GM10847 (cell line): ENCODE data around the gene GDI1.

Source experiments
- POLR2A ChIP-seq: IDR thresholded peaks from 2 replicates; pipeline ENCODE4 v1.6.1; 2011; ENCODE audit not compliant: insufficient read length; ENCODE audit errors: extremely low read depth

Gene GDI1

DNA sequence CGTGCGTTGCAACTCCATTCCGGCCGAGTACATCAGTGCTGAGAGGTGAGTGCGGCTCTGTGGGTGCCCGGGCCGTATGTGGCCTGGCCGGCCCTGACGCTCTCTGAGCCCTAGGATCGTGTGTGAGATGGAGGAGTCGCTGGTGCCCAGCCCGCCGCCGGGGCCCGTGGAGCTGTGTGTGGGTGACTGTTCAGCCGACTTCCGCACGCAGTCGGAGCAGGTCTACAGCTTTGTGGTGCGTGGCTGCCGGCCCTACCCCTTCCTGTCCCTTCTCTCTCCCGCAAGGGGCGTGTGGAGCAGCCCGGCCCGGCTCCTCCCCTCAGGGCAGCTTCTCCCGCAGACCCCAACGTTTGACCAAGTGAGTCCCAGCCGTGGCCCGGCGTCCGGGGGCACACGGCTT lies 29.1 kb downstream of the GDI1 start:
- TF ChIP-seq POLR2A, result no peak

DNA sequence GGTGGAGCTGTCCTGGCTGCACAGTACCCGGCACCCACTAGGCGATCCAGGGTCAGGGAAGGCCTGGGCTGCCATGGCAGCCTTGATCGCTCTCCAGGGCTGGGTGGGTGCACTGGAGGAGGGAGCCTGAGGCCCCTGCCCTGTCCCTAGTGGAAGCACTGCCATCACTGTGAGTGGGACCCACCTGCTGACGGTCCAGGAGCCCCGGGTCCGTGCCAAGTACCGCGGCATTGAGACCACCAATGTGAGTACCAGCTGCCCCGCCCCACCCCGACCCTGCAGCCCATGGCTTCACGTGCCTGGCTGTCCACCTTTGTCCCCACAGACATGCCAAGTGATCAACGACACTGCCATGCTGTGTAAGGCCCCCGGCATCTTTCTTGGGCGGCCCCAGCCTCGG lies 30.0 kb downstream of the GDI1 start:
- TF ChIP-seq POLR2A, result no peak

DNA sequence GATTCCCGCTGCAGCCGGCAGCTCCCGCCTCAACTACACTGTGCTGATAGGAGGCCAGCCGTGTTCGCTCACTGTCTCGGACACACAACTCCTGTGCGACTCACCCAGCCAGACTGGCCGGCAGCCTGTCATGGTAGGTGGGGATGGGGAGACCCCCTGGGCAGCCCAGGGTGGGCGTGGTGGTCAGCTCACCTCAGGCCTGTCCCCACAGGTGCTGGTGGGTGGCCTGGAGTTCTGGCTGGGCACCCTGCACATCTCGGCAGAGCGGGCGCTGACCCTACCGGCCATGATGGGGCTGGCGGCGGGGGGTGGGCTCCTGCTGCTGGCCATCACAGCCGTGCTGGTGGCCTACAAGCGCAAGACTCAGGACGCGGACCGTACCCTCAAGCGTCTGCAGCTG lies 30.6 kb downstream of the GDI1 start:
- no peak for TF ChIP-seq POLR2A

DNA sequence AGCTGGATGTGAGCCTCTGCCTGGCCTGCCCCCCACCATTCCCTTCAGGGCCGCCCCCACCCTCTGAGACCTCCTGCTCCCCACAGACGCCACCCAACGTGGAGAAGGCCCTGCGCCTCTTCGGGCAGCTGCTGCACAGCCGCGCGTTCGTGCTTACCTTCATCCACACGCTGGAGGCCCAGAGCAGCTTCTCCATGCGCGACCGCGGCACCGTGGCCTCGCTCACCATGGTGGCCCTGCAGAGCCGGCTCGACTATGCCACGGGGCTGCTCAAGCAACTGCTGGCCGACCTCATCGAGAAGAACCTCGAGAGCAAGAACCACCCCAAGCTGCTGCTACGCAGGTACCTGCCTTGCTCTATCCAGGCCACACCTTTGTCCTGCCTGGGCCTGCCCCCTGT lies 31.3 kb downstream of the GDI1 start:
- TF ChIP-seq POLR2A, result no peak

DNA sequence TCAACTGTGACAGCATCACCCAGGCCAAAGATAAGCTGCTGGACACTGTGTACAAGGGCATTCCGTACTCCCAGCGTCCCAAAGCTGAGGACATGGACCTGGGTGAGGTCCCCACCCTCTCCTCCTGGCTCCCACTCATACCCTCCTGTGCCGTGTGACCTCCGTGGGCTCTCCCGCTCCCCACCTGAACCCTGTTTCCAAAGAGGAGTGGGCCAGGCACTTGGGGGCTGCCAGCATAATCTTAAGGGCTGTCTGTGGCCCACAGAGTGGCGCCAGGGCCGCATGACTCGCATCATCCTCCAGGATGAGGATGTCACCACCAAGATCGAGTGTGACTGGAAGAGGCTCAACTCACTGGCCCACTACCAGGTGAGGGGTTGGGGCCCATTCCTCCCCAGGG lies 32.2 kb downstream of the GDI1 start:
- TF ChIP-seq POLR2A, result no peak

DNA sequence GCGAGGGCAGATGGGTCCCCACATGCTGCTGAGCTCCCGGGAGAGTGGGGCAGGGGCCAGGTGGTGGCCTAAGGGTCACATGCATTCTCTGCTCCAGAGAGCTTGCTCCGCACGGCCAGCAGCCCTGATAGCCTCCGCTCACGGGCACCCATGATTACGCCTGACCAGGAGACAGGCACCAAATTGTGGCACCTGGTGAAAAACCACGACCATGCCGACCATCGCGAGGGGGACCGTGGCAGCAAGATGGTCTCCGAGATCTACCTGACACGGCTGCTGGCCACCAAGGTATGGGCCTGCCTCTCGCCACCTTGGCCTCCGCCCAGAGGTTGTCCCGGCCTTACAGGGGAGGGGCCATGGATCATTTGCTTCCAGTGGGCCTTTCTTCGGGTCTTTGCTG lies 32.9 kb downstream of the GDI1 start:
- TF ChIP-seq POLR2A, result no peak

DNA sequence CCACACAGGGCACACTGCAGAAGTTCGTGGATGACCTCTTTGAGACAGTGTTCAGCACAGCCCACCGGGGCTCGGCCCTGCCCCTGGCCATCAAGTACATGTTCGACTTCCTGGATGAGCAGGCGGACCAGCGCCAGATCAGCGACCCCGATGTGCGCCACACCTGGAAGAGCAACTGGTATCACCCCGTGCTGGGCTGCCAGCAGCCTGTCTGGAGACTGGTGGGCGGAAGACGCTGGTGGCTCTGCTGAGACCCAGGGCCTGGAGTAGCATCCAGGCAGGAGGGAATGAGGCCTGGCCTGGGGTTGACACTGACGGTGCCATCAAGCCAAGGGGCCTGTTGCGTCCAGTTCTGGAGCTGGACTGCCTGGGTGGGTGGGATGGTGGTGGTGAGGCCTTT lies 33.5 kb downstream of the GDI1 start:
- no peak for TF ChIP-seq POLR2A

DNA sequence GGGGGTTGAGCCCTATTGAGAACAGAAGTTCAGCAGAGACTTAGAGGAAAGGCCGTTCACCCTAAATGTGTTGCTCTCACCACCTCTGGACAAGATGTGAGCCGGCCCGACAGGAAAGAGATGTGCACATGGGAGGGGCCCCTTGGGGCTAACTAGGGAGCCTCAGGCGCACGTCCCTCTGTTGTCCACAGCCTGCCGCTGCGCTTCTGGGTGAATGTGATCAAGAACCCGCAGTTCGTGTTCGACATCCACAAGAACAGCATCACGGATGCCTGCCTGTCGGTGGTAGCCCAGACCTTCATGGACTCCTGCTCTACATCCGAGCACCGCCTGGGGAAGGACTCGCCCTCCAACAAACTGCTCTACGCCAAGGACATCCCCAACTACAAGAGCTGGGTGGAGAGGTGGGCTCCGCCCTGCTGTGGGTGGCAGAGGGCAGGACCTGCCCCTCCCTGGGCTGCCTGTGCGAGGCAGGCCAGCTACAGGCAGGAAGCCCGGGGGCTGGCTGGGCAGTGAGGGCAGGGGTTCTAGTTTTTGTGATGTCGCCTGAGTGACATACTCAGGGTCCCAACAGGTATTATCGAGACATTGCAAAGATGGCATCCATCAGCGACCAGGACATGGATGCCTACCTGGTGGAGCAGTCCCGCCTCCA lies 34.1 kb downstream of the GDI1 start:
- TF ChIP-seq POLR2A, result no peak

DNA sequence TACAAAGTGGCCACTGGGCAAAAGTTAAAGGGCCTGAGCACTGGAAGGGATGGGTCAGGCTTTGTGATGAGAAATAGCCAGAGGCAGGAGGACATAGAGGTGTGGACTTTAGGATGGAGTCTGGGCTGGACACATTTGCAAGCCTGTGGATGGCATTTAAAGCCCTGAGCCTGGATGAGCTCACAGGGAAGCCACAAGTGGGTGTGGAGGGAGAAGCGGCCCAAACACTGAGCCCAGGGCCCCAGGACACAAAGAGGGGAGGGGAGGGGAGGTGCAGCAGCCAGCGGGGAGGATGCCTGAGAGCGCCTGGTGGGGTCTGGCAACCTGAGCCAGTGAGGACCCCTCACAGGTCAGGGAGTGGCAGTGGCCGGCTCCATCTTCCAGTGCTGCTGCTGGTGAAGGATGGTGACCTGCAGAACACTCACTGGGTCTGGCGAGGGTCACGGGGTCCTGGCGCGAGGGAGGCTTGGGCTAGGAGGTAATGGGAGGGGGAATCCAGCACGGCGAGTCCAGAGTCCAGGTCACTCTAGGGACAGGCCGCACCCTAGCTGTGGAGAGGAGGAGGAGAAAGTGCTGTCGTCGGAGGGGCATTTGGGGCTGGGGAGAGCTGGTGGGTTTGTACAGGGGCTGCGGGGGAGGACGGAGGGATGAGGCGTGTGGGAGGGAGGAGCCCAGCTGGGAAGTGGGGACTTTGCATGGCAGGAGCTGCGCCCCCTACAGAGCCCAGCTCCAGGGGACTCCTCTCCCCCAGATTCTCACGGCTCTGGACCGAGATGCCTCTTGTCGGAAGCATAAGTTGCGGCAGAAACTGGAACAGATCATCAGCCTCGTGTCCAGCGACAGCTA lies 35.1 kb downstream of the GDI1 start:
- no peak for TF ChIP-seq POLR2A

DNA sequence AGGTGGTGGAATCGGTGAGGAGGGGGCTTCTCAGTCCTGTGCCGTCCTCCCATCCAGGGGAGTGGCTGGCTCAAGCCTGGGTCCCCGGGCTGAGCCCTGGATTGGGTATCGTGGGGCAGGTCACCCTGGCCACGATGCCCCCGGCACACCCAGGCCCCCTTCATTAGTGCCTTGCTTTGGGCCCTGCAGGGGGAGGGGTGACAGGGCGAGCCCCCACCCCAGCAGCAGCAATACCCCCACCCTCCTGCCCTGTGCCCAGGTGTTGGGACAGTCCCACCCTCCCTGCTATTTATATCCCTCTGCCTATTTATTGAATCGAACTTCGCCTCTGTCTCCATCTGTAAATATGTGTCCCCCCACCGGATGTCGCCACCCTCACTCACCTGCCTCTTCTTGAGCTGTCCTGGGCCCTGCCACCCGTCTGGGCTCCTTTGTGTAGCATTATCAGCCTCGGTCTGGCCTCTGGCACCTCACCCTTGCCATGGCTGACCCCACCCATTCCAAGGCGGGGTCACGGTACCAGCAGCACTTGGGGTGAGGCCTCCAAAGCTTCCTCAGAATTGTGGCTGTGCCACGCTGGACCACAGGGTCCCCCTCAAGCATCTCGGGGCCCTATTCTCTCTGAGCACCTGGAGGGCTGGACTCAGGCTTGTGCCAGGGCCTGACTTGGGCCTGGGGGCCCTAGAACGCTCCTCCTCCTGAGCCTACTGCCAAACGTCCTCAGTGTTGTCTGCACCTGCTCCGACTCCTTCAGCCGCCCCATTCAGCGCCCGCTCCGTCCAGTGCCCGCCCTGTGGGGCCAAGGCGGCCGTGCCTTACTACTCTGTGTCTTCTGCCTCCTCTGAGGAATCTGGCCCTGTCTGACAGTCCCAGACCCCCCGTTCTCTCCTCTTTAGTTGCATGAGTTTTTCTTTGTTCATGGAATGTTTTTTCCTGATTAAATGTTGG lies 36.0 kb downstream of the GDI1 start:
- TF ChIP-seq POLR2A, result no peak

DNA sequence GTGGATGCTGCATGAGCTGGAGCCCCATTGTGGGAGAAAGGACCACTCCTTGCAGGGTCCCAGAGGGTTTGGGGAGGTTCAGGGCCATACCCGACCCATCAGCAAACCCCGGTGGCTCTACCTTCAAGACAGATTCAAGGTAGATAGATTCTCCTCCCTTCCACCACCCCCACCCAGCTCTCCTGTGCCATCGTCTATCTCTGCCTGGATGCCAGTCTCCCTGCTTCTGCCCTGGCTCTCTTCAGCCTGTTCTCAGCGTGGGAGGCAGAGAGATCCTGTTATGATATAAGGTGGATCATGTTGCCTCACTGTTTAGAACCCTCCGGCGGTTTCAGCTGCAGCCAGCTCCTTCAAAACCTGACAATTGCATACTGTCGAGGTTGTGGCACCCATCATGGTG lies 36.7 kb downstream of the GDI1 start:
- TF ChIP-seq POLR2A, result no peak

DNA sequence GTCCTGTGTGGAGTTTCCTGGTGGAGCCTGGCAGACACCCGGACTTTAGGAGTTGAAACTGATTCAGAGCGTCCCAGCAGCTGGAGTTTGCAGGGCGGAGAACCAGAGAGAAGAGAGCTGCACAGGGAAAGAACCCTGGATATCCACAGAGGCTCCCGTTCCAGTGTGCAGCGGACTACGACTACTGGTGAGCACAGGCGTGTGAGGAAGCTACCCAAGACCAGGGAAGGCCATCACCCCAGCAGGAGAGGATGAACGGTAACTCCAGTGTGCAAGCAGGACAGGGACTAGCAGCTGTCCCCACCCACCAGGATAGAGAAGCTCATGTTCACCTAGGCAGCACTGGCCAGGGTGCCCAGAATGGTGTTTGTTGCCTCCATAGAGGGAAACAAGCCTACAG lies 39.9 kb downstream of the GDI1 start:
- TF ChIP-seq POLR2A, result no peak

DNA sequence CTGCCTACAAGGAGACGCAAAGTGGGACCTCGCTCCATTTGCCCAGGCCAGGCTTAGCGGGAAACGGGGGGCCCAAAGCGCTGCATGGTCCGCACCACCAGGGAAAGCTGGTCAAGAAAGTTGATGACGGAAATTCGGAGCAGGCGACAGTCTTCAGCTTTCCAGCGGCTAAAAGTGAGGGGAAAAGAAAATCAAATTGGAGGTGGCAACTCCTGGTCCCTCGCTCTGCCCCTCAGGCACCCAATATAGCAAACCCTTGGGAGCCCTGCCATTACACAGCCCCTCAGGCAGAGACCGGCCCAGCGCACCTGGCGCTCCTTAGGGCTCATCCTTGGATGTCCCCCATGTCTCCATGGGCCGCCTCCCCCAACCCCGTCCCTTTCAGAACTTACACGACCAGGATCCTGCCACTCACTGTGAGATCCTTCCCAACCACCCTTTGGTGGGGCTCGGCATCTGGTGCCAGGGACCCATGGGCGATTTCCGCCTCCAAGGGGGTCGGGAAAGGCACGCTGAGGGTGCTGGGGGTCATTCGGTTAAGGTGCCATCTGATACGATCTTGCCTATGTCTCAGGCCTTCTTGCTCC lies 41.0 kb downstream of the GDI1 start:
- no peak for TF ChIP-seq POLR2A

DNA sequence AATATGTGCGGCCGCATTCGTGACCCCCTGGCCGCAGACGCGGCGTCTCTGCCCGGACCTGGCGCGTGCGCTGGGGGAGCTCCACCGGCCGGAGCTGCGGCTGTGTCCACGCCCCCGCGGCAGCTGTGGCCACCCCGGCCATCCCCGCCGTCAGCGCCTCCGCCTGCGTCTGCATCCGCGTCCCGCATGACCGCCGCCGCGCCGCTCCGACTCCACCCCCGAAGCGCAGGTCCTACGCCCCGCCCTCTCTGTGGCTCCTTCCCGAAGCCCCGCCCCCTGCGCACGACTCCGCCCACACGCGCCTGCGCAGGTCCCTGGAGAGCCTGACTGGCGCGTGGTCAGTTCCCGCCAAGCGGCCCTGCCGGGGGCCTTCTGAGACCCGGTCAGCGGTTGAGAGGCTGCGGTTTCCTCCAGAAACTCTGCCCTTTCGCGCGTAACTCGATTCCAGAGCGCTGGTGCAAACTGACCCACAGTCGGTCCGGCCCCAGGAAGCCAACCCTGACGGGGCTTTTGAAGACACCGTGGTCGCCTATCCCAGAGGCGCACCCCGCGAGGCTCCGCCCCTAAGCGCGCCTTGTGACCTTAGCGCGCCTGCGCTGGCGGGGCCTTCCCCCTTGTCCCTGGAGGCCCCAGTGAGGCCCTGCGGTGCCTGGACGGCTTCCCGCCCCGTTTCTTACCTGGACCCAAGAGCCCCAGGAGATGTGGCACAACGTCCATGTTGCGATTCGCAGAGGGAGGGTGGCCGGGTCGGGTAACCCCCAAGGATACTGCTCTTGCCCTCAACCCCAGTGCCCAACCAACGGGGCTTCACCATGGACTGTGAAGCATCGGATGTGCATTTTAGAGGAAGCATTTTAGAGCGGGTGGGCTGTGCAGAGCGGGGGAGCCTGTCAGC lies 42.0 kb downstream of the GDI1 start, which contains the start of gene LAGE3:
Gene LAGE3, minus strand, starts transcription at position 554 of the 895 bp plus-strand sequence. Its CDS starts 366 bp downstream, at position 188.
- peak; percentile 66 for TF ChIP-seq POLR2A
